GM12864 (cell line): ENCODE results near the gene DEDD2.

Source experiments
- DNase-seq: peaks from one replicate; pipeline ENCODE4 v3.0.0-alpha.2; 2011; ENCODE audit warnings: low read depth
- H3K4me3 ChIP-seq: 2 replicates; pipeline ENCODE4 v1.5.1; 2011; ENCODE audit warnings: mild to moderate bottlenecking, low read depth, low read length, control low read depth
- TF ChIP-seq, protein P1 (sequence below): IDR thresholded peaks from 2 replicates; pipeline ENCODE4 v1.5.1; 2011; ENCODE audit warnings: low read depth, mild to moderate bottlenecking, moderate library complexity, low read length, control low read depth, inconsistent platforms; ENCODE audit errors: missing control alignments

DEDD2 gene

GRCh38 chr19:42250183-42250665 lies 32.7 kb upstream of the DEDD2 start:
- DNase-seq = no peak
- TF ChIP-seq, protein P1, sequence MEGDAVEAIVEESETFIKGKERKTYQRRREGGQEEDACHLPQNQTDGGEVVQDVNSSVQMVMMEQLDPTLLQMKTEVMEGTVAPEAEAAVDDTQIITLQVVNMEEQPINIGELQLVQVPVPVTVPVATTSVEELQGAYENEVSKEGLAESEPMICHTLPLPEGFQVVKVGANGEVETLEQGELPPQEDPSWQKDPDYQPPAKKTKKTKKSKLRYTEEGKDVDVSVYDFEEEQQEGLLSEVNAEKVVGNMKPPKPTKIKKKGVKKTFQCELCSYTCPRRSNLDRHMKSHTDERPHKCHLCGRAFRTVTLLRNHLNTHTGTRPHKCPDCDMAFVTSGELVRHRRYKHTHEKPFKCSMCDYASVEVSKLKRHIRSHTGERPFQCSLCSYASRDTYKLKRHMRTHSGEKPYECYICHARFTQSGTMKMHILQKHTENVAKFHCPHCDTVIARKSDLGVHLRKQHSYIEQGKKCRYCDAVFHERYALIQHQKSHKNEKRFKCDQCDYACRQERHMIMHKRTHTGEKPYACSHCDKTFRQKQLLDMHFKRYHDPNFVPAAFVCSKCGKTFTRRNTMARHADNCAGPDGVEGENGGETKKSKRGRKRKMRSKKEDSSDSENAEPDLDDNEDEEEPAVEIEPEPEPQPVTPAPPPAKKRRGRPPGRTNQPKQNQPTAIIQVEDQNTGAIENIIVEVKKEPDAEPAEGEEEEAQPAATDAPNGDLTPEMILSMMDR = no peak
- no peak overlapping the region for H3K4me3 ChIP-seq

GRCh38 chr19:42249769-42250168 lies 32.3 kb upstream of the DEDD2 start:
- H3K4me3 ChIP-seq = no peak overlapping the region
- no peak for DNase-seq
- TF ChIP-seq, protein P1 = no peak

- DNase-seq = no peak
- no peak overlapping the region for H3K4me3 ChIP-seq
- TF ChIP-seq, protein P1 = no peak
Observed at GRCh38 chr19:42249149-42249750, 31.8 kb upstream of the DEDD2 start.

GRCh38 chr19:42248270-42249148 lies 31.0 kb upstream of the DEDD2 start:
- TF ChIP-seq, protein P1 = no peak
- no peak for DNase-seq
- H3K4me3 ChIP-seq = no peak overlapping the region

- H3K4me3 ChIP-seq = no peak overlapping the region
- DNase-seq = no peak
- TF ChIP-seq, protein P1 = no peak
Observed at GRCh38 chr19:42247640-42248199, 30.2 kb upstream of the DEDD2 start.

- DNase-seq = no peak
- TF ChIP-seq, protein P1 = no peak
- no peak overlapping the region for H3K4me3 ChIP-seq
Observed at GRCh38 chr19:42246922-42247639, 29.6 kb upstream of the DEDD2 start.
